HG03457 (cell line): ENCODE results near the gene DDI2.

Experiments used
- ATAC-seq: cut with Tn5 transposase; IDR thresholded peaks from one replicate; pipeline ENCODE4 v1.9.1; 2021; ENCODE audit warnings: moderate number of reproducible peaks; ENCODE audit not compliant: unreplicated experiment

The DDI2 gene

GRCh38 chr1:15605398-15606383 is 11.6 kb upstream of the DDI2 start:
- no peak for ATAC-seq

GRCh38 chr1:15609631-15610030 is 7.6 kb upstream of the DDI2 start:
- ATAC-seq, result no peak

GRCh38 chr1:15610167-15610566 is 7.1 kb upstream of the DDI2 start:
- no peak for ATAC-seq

- no peak for ATAC-seq
These were observed 685 bp upstream of the DDI2 start for GRCh38 chr1:15616373-15617172.

- ATAC-seq, result peak; percentile 38
These were observed 908 bp downstream of the DDI2 start for GRCh38 chr1:15618077-15618654.

GRCh38 chr1:15618655-15619525 is 1.6 kb downstream of the DDI2 start:
- ATAC-seq, result no peak

GRCh38 chr1:15620155-15620545 is 2.9 kb downstream of the DDI2 start:
- no peak for ATAC-seq

GRCh38 chr1:15620902-15621682 is 3.8 kb downstream of the DDI2 start:
- ATAC-seq, result no peak

GRCh38 chr1:15621975-15622374 is 4.7 kb downstream of the DDI2 start:
- no peak for ATAC-seq

- ATAC-seq, result no peak
These were observed 5.6 kb downstream of the DDI2 start for GRCh38 chr1:15622712-15623373.

GRCh38 chr1:15623435-15623834 is 6.2 kb downstream of the DDI2 start:
- no peak for ATAC-seq

- no peak for ATAC-seq
These were observed 7.0 kb downstream of the DDI2 start for GRCh38 chr1:15624133-15624714.

GRCh38 chr1:15625056-15625917 is 8.0 kb downstream of the DDI2 start:
- no peak for ATAC-seq

- no peak for ATAC-seq
These were observed 9.2 kb downstream of the DDI2 start for GRCh38 chr1:15626269-15626950.

GRCh38 chr1:15627343-15627988 is 10.2 kb downstream of the DDI2 start:
- peak; percentile 63 for ATAC-seq

- no peak for ATAC-seq
These were observed 10.7 kb downstream of the DDI2 start for GRCh38 chr1:15628003-15628402.
